Stimulated activated naive CD8-positive, alpha-beta T cell treated with anti-CD3 and anti-CD28 coated beads, Interleukin-15, amount 100 ng/mL, for 72 hours (primary cell): Measurements from ENCODE around the gene MACROH2A1.

Experiments
- ATAC-seq: fragments of 150-1000 bp; cut with Tn5 transposase; 2 replicates; pipeline ENCODE4 v1.10.0; 2021; ENCODE audit warnings: mild to moderate bottlenecking, moderate library complexity
- DNase-seq, 2 donors: peaks; one replicate each; pipeline ENCODE4 v3.0.0; 2021 to 2022
- H3K27ac Mint-ChIP-seq, 2 donors: one replicate each; pipeline ENCODE4 v1.8.0; 2022; ENCODE audit warnings: mild to moderate bottlenecking in 2 of 2, mixed read lengths in 2 of 2, moderate library complexity in 2 of 2
- H3K27me3 Mint-ChIP-seq: one replicate; pipeline ENCODE4 v1.8.0; 2022; ENCODE audit warnings: mixed read lengths
- H3K4me1 Mint-ChIP-seq: one replicate; pipeline ENCODE4 v1.8.0; 2022; ENCODE audit warnings: mild to moderate bottlenecking, mixed read lengths
- H3K4me3 Mint-ChIP-seq, 2 donors: one replicate each; pipeline ENCODE4 v1.8.0; 2022; ENCODE audit warnings: mild to moderate bottlenecking in 2 of 2, mixed read lengths in 2 of 2, moderate library complexity in 1 of 2
- H3K9me3 Mint-ChIP-seq, 2 donors: one replicate each; pipeline ENCODE4 v1.8.0; 2022; ENCODE audit warnings: mixed read lengths in 2 of 2

MACROH2A1 gene

DNA sequence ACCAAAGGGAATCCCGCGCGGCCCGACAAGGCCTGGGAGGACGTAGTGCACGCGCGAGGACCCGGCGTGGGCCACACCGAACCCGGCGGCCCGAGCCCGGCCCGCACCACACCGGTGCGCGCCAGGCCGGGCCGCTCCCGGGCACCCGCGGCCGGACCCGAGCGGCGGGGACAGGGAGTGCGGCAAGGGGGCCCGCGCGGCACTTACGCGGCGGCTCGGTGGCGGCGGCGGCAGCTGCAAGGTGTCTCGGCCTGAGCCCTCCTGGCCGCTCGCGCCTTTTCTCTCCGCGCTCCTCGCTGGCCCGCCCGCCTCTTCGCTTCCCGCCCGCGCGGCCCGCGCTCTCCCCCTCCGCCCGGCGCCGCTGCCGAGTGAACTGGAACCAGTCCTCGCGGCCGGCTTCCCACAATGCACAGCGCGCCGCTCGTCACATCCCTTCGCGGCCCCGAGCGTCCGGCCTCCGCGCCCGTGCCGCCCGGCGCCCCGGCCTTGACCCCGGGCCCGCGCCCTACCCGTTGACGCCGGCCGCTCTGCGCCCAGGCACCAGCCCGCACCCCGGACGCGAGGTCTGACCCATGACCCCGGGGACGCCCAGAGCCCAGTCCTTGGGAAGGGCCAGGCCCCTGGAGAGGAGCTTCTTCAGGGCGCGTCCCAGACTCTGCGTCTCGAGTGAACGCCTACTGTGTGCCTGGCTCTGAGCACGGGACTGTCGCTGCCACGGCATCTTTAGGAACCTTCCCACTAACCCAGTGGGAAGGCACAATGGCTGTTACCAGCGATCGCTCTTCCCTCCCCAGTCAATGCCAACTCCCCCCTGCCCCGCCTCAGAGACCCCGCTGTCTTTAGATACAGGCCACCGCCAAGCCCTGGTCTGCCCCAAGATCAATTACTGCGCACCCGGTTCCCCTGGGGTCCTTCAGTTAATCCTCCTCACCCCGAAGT lies at the start of gene MACROH2A1:
MACROH2A1 (minus strand) TSS at position 377 of the 939 bp plus-strand sequence. CDS start 10,138 bp downstream, outside the sequence.
- Mint-ChIP-seq H3K4me3 (peak within 1 kb of the TSS; percentile 94 to 96), H3K4me1 (peaks cover 54% of the 10 kb centered on the region), H3K9me3 (no peaks in the 10 kb centered on the region), H3K27ac (peak within 1 kb of the TSS; percentile 98), H3K27me3 (peaks cover 13% of the 10 kb centered on the region)
- DNase-seq (peak; percentile 85 to 86), ATAC-seq (peak; percentile 88)

- Mint-ChIP-seq H3K27ac (no peak overlapping the region), H3K4me3 (no peak overlapping the region), H3K9me3 (no peaks in the 10 kb centered on the region), H3K4me1 (no peaks in the 10 kb centered on the region), H3K27me3 (peaks cover 12% of the 10 kb centered on the region)
- no peak for ATAC-seq
- no peak for DNase-seq
Measured at GRCh38 chr5:135448071-135448739, 49.2 kb upstream of the MACROH2A1 start.

- H3K4me3 Mint-ChIP-seq: no peak within 1 kb of the TSS
Measured at GRCh38 chr5:135447298-135447929, 48.4 kb upstream of the MACROH2A1 start, which contains the start of gene DCANP1. DCANP1 (minus strand) TSS chr5:135447348; CDS start chr5:135447108, 240 bp downstream.

GRCh38 chr5:135446615-135447014 lies 47.6 kb upstream of the MACROH2A1 start:
- no peaks in the 10 kb centered on the region for H3K9me3 Mint-ChIP-seq
- no peak for DNase-seq
- H3K4me3 Mint-ChIP-seq: no peak overlapping the region
- no peaks in the 10 kb centered on the region for H3K27me3 Mint-ChIP-seq
- H3K4me1 Mint-ChIP-seq: no peaks in the 10 kb centered on the region
- H3K27ac Mint-ChIP-seq: no peak overlapping the region
- ATAC-seq: no peak

More at GRCh38 chr5:135447298-135447929, 48.4 kb upstream of the MACROH2A1 start, which contains the start of gene DCANP1:
- ATAC-seq (no peak), DNase-seq (no peak)
- no peaks in the 10 kb centered on the region for H3K9me3 Mint-ChIP-seq
- H3K27me3 Mint-ChIP-seq: peaks cover 4% of the 10 kb centered on the region
- no peak within 1 kb of the TSS for H3K27ac Mint-ChIP-seq
- no peaks in the 10 kb centered on the region for H3K4me1 Mint-ChIP-seq

DNA sequence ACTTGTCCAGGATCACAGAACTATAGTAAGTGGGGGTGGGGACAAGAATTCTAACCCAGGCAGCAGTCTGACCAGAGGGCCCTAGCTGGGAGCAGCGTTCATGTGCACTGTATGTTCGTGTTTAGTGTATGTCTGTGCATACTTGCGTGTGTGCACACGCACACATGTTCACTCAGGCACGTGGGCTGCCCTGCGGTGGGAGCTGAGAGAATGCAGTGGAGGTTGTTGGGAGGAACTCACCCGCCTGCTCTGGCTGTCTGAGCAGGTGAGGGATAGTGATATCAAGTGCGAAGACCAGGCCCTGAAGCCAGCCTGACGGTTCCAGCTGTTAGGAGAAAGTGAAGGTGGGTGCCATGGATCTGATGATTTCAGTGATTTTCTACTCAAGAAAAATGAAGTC lies 47.2 kb upstream of the MACROH2A1 start:
- no peak for DNase-seq
- H3K4me1 Mint-ChIP-seq: no peaks in the 10 kb centered on the region
- H3K27me3 Mint-ChIP-seq: no peaks in the 10 kb centered on the region
- no peak for ATAC-seq
- H3K27ac Mint-ChIP-seq: no peak overlapping the region
- H3K4me3 Mint-ChIP-seq: no peak overlapping the region
- no peaks in the 10 kb centered on the region for H3K9me3 Mint-ChIP-seq

DNA sequence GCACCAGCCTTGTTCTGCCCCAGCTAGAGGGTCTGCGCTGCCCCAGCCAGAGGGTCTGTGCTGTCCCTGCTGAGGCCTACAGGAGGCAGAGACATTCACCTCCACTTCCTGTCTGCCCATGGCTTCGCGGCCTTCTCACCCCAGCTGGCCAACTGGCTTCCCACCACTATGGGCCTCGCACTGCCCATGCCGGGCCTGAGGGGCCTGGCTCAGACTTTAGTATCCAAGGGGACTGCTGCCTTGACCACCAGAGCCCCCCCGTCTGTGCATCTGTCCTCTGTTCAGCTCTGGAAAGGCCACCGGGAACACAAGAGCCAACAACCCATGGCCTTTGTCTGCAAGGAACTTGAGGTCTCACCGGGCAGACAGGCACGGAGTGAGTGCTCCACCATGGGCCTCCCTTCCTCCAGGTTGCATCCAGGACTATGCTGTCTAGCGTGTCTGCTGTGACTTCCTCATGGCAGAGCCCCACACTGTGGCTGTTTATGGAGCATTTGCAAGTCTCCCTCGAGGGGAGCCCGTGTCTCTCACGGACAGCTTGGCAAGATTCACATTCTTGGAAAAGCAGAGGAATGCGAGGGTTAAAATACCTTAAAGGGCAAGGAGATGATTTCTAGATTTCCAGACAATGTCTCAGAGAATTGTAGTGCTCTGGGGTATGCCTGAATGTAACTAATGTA lies 46.4 kb upstream of the MACROH2A1 start:
- Mint-ChIP-seq H3K4me1 (no peaks in the 10 kb centered on the region), H3K4me3 (no peak overlapping the region), H3K27me3 (no peaks in the 10 kb centered on the region), H3K27ac (no peak overlapping the region), H3K9me3 (no peaks in the 10 kb centered on the region)
- DNase-seq (no peak), ATAC-seq (no peak)

DNA sequence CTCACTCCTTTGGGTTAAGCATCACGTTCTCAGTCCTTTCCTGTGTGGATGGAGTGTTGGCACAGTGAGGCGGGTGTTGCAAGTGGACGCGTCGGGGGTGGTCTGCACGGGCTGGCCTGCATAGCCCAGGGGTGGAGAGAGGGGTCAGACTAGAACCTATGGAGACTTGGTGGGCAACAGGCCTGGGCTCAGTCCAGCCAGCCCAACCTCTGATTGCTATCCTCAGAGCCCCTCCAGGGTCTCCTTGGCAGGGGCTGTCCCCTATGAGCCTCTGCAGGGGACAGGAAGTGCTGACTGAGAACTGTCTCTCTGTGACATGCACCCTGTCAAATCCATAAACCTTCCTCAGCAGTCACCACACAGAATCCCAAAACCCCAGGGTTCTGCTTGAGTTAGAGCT lies 45.9 kb upstream of the MACROH2A1 start:
- no peaks in the 10 kb centered on the region for H3K4me1 Mint-ChIP-seq

DNA sequence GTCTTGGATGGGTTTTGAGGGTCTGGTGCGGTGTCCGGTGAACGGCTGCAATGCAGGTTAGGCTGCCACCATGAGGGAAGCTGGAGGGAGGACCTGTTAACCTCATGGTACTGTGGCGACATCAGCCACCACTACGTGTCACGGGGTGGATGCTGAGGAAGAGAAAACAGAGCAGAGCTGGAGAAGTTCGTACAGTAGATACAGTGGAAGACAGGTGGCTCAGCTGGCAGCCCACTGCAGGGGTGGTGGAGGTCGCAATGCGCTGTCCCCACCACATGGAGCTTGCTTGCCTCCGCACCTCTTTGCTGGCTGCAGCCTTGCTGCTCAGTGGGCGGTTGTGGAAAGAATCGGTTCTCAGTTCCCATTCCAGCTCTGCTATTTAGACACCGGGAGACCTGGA lies 45.3 kb upstream of the MACROH2A1 start:
- Mint-ChIP-seq H3K27ac (no peak overlapping the region), H3K4me3 (no peak overlapping the region), H3K9me3 (no peaks in the 10 kb centered on the region), H3K4me1 (no peaks in the 10 kb centered on the region), H3K27me3 (no peaks in the 10 kb centered on the region)
- ATAC-seq (no peak), DNase-seq (no peak)

More for the DNA sequence above, 45.9 kb upstream of the MACROH2A1 start:
- Mint-ChIP-seq H3K4me3 (no peak overlapping the region), H3K27me3 (no peaks in the 10 kb centered on the region), H3K9me3 (no peaks in the 10 kb centered on the region), H3K27ac (no peak overlapping the region)
- DNase-seq (no peak), ATAC-seq (peak; percentile 7)

- H3K4me1 Mint-ChIP-seq: no peaks in the 10 kb centered on the region
- no peak overlapping the region for H3K27ac Mint-ChIP-seq
- no peaks in the 10 kb centered on the region for H3K9me3 Mint-ChIP-seq
- ATAC-seq (no peak), DNase-seq (no peak)
- no peaks in the 10 kb centered on the region for H3K27me3 Mint-ChIP-seq
- H3K4me3 Mint-ChIP-seq: no peak overlapping the region
Measured at GRCh38 chr5:135443161-135443960, 44.3 kb upstream of the MACROH2A1 start.

GRCh38 chr5:135442431-135443160 lies 43.6 kb upstream of the MACROH2A1 start:
- Mint-ChIP-seq H3K9me3 (no peaks in the 10 kb centered on the region), H3K27me3 (no peaks in the 10 kb centered on the region), H3K4me1 (no peaks in the 10 kb centered on the region), H3K4me3 (no peak overlapping the region), H3K27ac (no peak overlapping the region)
- no peak for ATAC-seq
- DNase-seq: no peak

GRCh38 chr5:135441919-135442318 lies 42.9 kb upstream of the MACROH2A1 start:
- Mint-ChIP-seq H3K4me3 (no peak overlapping the region), H3K27ac (peak overlapping the region in 1 of 2 donors; percentile 31), H3K4me1 (no peaks in the 10 kb centered on the region), H3K27me3 (peaks cover 4% of the 10 kb centered on the region), H3K9me3 (no peaks in the 10 kb centered on the region)
- DNase-seq: no peak
- no peak for ATAC-seq

GRCh38 chr5:135441350-135441831 lies 42.4 kb upstream of the MACROH2A1 start:
- Mint-ChIP-seq H3K27ac (peak overlapping the region in 1 of 2 donors; percentile 92), H3K4me3 (no peak overlapping the region), H3K27me3 (peaks cover 8% of the 10 kb centered on the region), H3K9me3 (no peaks in the 10 kb centered on the region), H3K4me1 (no peaks in the 10 kb centered on the region)
- ATAC-seq (no peak), DNase-seq (no peak)

- no peaks in the 10 kb centered on the region for H3K9me3 Mint-ChIP-seq
- no peak overlapping the region for H3K4me3 Mint-ChIP-seq
- peak overlapping the region in 1 of 2 donors; percentile 92 for H3K27ac Mint-ChIP-seq
- peaks cover 8% of the 10 kb centered on the region for H3K27me3 Mint-ChIP-seq
- DNase-seq (no peak), ATAC-seq (no peak)
- no peaks in the 10 kb centered on the region for H3K4me1 Mint-ChIP-seq
Measured at GRCh38 chr5:135440916-135441315, 41.9 kb upstream of the MACROH2A1 start.
